HG03342 (cell line): ENCODE data around the gene ATP10D.

Source experiments
- ATAC-seq: cut with Tn5 transposase; IDR thresholded peaks from one replicate; pipeline ENCODE4 v1.9.1; 2021; ENCODE audit warnings: mild to moderate bottlenecking, moderate library complexity; ENCODE audit not compliant: unreplicated experiment

The ATP10D gene

GRCh38 chr4:47485047-47485692 lies at the start of gene ATP10D:
Gene ATP10D (plus strand): TSS chr4:47485275. CDS start chr4:47512541, 27,266 bp downstream.
- ATAC-seq, result peak; percentile 96

- peak; percentile 65 for ATAC-seq
Observed at GRCh38 chr4:47442980-47443379, 42.1 kb upstream of the ATP10D start.

GRCh38 chr4:47444031-47444430 lies 41.0 kb upstream of the ATP10D start:
- no peak for ATAC-seq

GRCh38 chr4:47451657-47452056 lies 33.4 kb upstream of the ATP10D start:
- ATAC-seq, result no peak

GRCh38 chr4:47462799-47463234 lies 22.3 kb upstream of the ATP10D start:
- peak; percentile 6 for ATAC-seq

- ATAC-seq, result peak; percentile 87
Observed at GRCh38 chr4:47463235-47463956, 21.7 kb upstream of the ATP10D start, which contains the start of gene COMMD8. Gene COMMD8 (minus strand): TSS chr4:47463702. CDS start chr4:47463651, 51 bp downstream.

GRCh38 chr4:47465004-47465403 lies 20.1 kb upstream of the ATP10D start:
- ATAC-seq, result peak; percentile 39

GRCh38 chr4:47466056-47466785 lies 18.9 kb upstream of the ATP10D start:
- ATAC-seq, result no peak

GRCh38 chr4:47468706-47469365 lies 16.2 kb upstream of the ATP10D start:
- no peak for ATAC-seq

- ATAC-seq, result no peak
Observed at GRCh38 chr4:47469951-47470350, 15.1 kb upstream of the ATP10D start.

- no peak for ATAC-seq
Observed at GRCh38 chr4:47471064-47471463, 14.0 kb upstream of the ATP10D start.

- ATAC-seq, result no peak
Observed at GRCh38 chr4:47471591-47471990, 13.5 kb upstream of the ATP10D start.

- ATAC-seq, result no peak
Observed at GRCh38 chr4:47473141-47473750, 11.8 kb upstream of the ATP10D start.

- ATAC-seq, result no peak
Observed at GRCh38 chr4:47474799-47475198, 10.3 kb upstream of the ATP10D start.

GRCh38 chr4:47475411-47475810 lies 9.7 kb upstream of the ATP10D start:
- no peak for ATAC-seq

- ATAC-seq, result no peak
Observed at GRCh38 chr4:47478804-47479203, 6.3 kb upstream of the ATP10D start.

- no peak for ATAC-seq
Observed at GRCh38 chr4:47482326-47482725, 2.7 kb upstream of the ATP10D start.

- no peak for ATAC-seq
Observed at GRCh38 chr4:47483745-47484144, 1.3 kb upstream of the ATP10D start.

GRCh38 chr4:47484168-47484567 lies 907 bp upstream of the ATP10D start:
- ATAC-seq, result no peak

- no peak for ATAC-seq
Observed at GRCh38 chr4:47485768-47486167, 693 bp downstream of the ATP10D start.

- ATAC-seq, result no peak
Observed at GRCh38 chr4:47486231-47486673, 1.2 kb downstream of the ATP10D start.
